GM12891 (cell line): ENCODE data around the gene KLHL1. TPM values are rescaled to one million over a fixed set of nuclear protein-coding genes. Genes with fewer than 3 reads are reported as not detected.
"Not testable (repeated sequence)": the region's sequence is repeated elsewhere in the genome, so short reads cannot be mapped to it uniquely, and the experiment has no call there.

Experiments
- DNase-seq: peaks from one replicate; pipeline ENCODE4 v3.0.0; 2011; ENCODE audit warnings: low spot score; ENCODE audit not compliant: insufficient read length
- FAIRE-seq: peaks from 2 replicates; lab custom pipeline; 2011; peaks lifted over from hg19 to GRCh38; lab: Jason Lieb, UNC
- PAX5 ChIP-seq: IDR thresholded peaks from 2 replicates; pipeline ENCODE4 v1.6.1; 2011; ENCODE audit warnings: low read length, moderate library complexity, mild to moderate bottlenecking; ENCODE audit not compliant: insufficient read depth, severe bottlenecking
- POLR2A ChIP-seq: IDR thresholded peaks from 2 replicates; pipeline ENCODE4 v1.6.1; 2011; ENCODE audit warnings: low read depth, low read length, control low read depth
- POLR2AphosphoS5 ChIP-seq: IDR thresholded peaks from 2 replicates; pipeline ENCODE4 v1.6.1; 2011; ENCODE audit warnings: low read depth, low read length, control low read depth
- POU2F2 ChIP-seq: IDR thresholded peaks from 2 replicates; pipeline ENCODE4 v1.6.1; 2011; ENCODE audit warnings: low read depth, mild to moderate bottlenecking, control low read depth, low read length, moderate library complexity
- SPI1 ChIP-seq: IDR thresholded peaks from 2 replicates; pipeline ENCODE4 v1.6.1; 2011; ENCODE audit warnings: low read depth, low read length, control low read depth
- TAF1 ChIP-seq: IDR thresholded peaks from 2 replicates; pipeline ENCODE4 v1.6.1; 2011; ENCODE audit warnings: low read depth, low read length, control low read depth
- polyA plus RNA-seq: library from polyadenylated mRNA; unstranded; fragments of >200 nt; gene quantifications from one replicate; pipeline ENCODE4 v1.2.1, GENCODE V29; 2012; ENCODE audit warnings: low read depth, missing spikeins, inconsistent platforms; ENCODE audit not compliant: missing spikeins

Gene KLHL1
- polyA plus RNA-seq, result not detected

DNA sequence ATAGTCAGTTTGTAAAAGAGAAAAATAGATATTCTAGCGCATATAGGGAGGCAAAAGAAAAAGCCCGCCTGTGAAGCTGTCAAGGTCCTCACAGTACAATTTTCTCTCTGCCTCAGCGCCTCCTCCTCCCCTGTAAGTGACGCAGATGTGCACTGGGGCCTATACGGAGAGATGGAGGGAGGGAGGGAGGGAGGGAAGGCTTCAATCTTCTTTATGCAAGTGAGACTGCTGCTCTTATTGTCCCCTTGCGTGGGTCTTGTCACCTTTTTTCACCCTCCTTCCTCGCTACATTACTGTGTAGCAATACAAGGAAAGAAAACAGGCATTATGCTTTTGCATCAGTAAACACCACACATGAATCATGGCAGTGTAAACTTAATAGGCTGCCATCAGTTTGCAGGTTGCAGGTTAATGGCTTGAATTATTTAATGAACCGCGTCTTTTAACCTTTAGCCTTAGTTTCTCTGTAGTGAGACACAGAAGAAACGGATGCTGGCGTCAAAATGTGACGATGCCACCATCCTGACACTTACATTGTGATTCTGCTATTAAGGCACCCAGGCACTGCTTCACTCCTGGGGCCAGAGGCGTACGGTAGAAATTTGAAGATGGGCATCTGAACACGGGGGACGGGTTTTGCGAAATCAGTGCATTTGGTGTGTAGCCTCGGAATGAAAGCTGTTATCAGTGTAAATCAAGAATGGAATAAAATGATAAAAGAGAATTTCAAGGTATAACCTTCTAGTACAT is at the start of gene KLHL1:
Gene KLHL1 (minus strand): TSS at position 97 of the 750 bp plus-strand sequence. CDS start 753 bp downstream, outside the sequence.
- DNase-seq (no peak), FAIRE-seq (no peak)
- TF ChIP-seq POLR2AphosphoS5 (no peak), SPI1 (no peak), POLR2A (no peak), TAF1 (no peak), PAX5 (no peak), POU2F2 (no peak)

- DNase-seq, FAIRE-seq: not testable (repeated sequence)
Measured at GRCh38 chr13:70142658-70143057, 34.4 kb upstream of the KLHL1 start.

- FAIRE-seq, result no peak
- no peak for DNase-seq
- TF ChIP-seq POU2F2, result no peak
- no peak for TF ChIP-seq POLR2A
- TF ChIP-seq POLR2AphosphoS5, result no peak
- TF ChIP-seq PAX5, result no peak
- TF ChIP-seq TAF1, result no peak
- no peak for TF ChIP-seq SPI1
Measured at GRCh38 chr13:70128098-70128497, 19.8 kb upstream of the KLHL1 start.

- FAIRE-seq (no peak), DNase-seq (no peak)
- TF ChIP-seq POU2F2 (no peak), POLR2AphosphoS5 (no peak), TAF1 (no peak), PAX5 (no peak), POLR2A (no peak), SPI1 (no peak)
Measured at GRCh38 chr13:70125693-70126092, 17.4 kb upstream of the KLHL1 start.

DNA sequence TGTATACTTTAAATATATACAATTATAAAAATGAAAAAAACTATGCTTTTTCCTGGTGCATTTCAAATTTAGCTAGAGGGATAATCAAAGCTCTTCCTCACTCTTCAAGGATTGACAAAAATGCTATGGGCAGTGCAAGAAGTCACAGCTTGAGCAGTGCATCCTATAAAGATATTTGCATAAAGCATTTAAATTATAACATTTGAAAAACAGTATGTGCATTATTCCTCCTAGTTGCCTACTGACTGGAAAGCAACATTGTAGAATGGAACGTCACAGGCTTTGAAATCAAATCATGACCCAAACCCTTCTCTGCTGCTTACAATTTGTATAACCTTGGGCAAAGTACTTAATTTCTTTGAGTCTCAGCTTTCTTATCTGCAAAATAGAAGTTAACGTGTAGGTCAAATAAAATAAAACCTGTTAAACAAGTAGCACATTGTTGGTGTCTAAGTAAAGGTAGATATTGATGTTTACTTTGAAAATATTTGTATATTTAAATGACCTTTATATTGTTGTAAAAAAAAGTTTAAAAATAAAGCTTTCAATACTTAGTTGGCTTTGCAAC is 9.2 kb upstream of the KLHL1 start:
- no peak for DNase-seq
- TF ChIP-seq TAF1, result no peak
- no peak for TF ChIP-seq POLR2AphosphoS5
- TF ChIP-seq SPI1, result no peak
- no peak for TF ChIP-seq POLR2A
- no peak for TF ChIP-seq POU2F2
- no peak for TF ChIP-seq PAX5
- FAIRE-seq, result no peak

DNA sequence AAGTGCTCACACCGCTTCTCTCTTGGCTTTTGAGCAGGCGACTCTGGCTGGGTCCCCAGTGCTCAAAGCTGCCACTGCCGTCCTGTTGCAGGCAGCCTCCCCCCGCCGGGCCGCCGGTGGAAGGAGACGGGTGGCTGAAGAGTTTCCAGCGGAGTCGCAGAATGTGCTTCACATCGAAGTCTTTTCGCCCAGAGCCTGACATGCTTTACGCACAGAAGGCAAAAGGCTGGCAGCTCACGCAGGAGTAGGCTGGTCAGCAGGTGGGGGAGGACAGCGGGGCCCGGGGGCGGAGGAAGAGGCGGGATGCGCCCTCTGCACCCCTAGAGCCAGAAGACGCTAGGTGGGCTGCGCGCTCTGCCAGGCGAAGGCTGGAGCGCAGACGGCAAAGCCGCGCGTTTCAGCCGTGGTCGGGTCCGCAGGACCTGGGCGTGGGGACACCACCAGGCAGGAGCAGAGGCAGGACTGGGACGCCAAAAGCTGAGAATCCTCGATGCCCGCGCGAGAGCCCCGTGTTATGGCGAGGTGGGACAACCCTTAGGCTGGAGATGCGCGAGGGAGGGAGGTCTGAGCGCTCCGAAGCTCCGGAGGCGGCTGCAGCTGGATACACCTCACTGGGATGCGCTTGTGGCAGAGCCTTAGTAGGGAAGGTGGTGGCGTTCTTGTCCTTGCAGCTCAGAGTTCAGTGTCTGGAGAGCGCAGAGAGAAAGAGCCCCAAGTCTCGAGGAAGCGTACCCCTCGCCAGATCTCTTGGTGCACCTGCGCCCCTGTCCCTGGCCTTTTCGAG is 562 bp downstream of the KLHL1 start, which contains the start of gene ATXN8OS:
Gene ATXN8OS (plus strand): TSS at position 329 of the 784 bp plus-strand sequence.
- FAIRE-seq, result no peak
- no peak for DNase-seq
- TF ChIP-seq SPI1 (no peak), POLR2A (no peak), POU2F2 (no peak)

DNA sequence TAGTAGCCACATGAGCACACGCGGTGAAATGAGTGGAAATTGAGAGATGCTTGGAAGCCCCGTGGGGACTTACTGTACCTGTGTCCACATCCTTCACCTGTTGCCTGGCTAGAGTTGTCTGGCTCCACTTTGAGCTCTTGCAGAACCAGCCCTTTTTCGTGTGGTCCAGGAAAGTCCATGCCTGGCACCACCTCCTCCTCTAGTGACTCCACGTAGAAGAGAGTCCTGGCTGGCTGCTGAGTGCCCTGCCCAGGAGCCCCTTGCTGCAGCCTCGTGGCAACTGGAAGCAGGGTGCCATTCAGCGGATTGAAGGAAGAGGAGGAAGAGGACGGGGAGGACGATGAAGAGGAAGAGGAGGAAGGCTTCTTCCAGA is 1.1 kb downstream of the KLHL1 start:
- no peak for TF ChIP-seq POLR2A
- no peak for TF ChIP-seq PAX5
- no peak for TF ChIP-seq SPI1
- no peak for TF ChIP-seq POLR2AphosphoS5
- no peak for TF ChIP-seq TAF1
- no peak for FAIRE-seq
- DNase-seq, result no peak

GRCh38 chr13:70104481-70104880 is 3.8 kb downstream of the KLHL1 start:
- TF ChIP-seq POLR2A (no peak), POU2F2 (no peak), TAF1 (no peak), PAX5 (no peak), POLR2AphosphoS5 (no peak), SPI1 (no peak)
- no peak for FAIRE-seq
- no peak for DNase-seq

DNA sequence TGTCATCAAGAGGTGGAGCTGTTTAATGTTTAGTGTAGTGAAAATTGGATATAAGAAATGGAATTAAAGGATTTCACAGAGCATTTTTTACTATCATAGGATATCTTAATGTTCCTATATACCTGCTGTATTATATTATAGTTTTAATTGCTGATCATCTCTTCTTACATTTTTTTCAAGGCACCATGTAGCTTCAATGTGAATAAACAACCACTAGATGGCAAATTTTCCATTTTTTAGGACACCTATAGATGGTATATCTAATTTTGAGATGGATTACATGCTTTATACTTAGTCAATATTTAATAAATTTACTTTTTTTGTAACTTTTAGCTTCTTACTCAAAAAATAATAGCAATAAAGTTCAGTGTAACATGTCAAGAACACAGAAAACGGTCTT is 9.6 kb downstream of the KLHL1 start:
- no peak for FAIRE-seq
- no peak for DNase-seq
- no peak for TF ChIP-seq POLR2A
- no peak for TF ChIP-seq POU2F2
- TF ChIP-seq PAX5, result no peak
- TF ChIP-seq POLR2AphosphoS5, result no peak
- TF ChIP-seq SPI1, result no peak
- no peak for TF ChIP-seq TAF1

DNA sequence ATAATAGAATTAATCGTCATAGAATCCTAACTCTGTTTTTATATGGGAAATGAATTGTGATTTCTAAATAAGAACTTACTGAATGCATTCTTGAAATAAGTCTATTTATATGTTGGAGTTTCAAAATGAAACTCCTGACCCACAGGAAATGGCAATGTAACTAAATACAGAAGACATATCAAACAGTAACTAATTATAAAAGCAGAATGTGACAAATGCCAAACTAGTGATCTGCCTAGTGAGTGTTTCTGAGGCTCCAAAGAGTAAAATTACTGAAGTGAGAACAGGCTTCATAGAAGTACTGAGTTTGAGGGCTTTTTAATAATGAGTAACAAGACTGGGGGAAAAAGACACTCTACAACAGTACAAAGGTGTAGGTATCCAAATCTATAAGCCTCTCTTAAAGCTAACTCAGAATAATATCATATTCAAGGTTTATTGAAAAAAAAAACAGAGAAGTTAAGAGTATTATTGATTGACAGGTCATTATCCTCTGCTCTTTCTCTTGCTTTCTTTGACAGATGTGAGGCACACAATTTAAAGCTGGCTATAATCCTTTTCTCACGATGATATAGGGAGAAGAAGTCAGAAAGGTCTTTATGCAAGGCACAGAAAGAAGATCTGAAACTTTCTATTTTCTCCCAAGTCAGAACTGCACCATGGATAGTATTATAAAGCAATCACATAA is 18.1 kb downstream of the KLHL1 start:
- no peak for FAIRE-seq
- no peak for DNase-seq
- no peak for TF ChIP-seq PAX5
- no peak for TF ChIP-seq POLR2AphosphoS5
- no peak for TF ChIP-seq TAF1
- TF ChIP-seq SPI1, result no peak
- no peak for TF ChIP-seq POU2F2
- no peak for TF ChIP-seq POLR2A
